Measurements from ENCODE around the gene B4GALT5. TPM values are rescaled to one million over a fixed set of nuclear protein-coding genes. Genes with fewer than 3 reads are reported as not detected.

B4GALT5 gene
- polyA plus RNA-seq, 1 donor (not counting 4 experiments of a cell fraction or from before 2014, with no cell fraction given), result 23.5 TPM

DNA sequence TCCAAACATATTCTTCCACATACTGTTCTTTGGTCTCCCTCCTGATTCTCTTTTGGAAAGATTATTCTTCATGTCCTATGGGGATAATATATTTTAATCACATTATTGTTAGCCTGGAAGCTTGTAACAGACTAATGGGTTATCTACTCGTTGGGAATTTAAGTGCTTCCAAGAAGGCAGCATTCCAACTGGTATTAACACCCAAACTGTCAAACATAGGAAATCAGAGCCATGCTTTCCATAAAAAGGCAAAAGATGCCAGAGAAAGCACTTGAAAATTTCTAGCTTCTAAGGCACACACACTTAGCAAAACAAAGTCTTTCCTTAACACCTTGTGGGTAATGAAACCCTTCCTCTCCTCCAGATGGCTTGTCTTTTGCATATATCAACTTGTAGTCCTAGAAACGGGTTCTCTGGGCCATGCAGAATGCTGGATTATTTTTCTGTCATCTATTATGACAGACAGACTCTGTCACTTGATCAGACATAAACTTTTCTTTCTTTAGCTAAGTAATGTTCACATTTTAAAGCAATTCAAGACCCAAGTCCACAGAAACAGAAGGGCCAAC is 41.5 kb downstream of the B4GALT5 start:
- TF ChIP-seq, protein P1, sequence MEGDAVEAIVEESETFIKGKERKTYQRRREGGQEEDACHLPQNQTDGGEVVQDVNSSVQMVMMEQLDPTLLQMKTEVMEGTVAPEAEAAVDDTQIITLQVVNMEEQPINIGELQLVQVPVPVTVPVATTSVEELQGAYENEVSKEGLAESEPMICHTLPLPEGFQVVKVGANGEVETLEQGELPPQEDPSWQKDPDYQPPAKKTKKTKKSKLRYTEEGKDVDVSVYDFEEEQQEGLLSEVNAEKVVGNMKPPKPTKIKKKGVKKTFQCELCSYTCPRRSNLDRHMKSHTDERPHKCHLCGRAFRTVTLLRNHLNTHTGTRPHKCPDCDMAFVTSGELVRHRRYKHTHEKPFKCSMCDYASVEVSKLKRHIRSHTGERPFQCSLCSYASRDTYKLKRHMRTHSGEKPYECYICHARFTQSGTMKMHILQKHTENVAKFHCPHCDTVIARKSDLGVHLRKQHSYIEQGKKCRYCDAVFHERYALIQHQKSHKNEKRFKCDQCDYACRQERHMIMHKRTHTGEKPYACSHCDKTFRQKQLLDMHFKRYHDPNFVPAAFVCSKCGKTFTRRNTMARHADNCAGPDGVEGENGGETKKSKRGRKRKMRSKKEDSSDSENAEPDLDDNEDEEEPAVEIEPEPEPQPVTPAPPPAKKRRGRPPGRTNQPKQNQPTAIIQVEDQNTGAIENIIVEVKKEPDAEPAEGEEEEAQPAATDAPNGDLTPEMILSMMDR (optimal IDR thresholded peaks at IDR 0.05 in 1 of 3, IDR thresholded peaks at IDR 0.05 in 1 of 3, conservative IDR thresholded peaks at IDR 0.05 in 1 of 3; ENCODE audit: extremely low read depth in 1 of 3, insufficient read depth in 2 of 3, low read length in 3 of 3), result no peak
- no peak for TF ChIP-seq EZH2 (IDR thresholded peaks at IDR 0.05; ENCODE audit: low read length)
- dilution Hi-C loops (cut with MboI; ENCODE audit: extremely low pct_ligation_motif_present, low sequenced_read_pairs), result no loop called here
- H3K9me3 ChIP-seq (ENCODE audit: control insufficient read depth, low read depth, low read length), result no peaks in the 10 kb centered on the region
- H3K4me2 ChIP-seq (ENCODE audit: control insufficient read depth, extremely low read depth, insufficient read depth, low read depth, low read length), result no peak overlapping the region
- no peaks in the 10 kb centered on the region for H3K27me3 ChIP-seq (ENCODE audit: control insufficient read depth, extremely low read depth, insufficient read depth, low read length)
- FAIRE-seq (no peak), DNase-seq (ENCODE audit: low read depth, low spot score) (no peak)
- no peak overlapping the region for H2AFZ ChIP-seq (ENCODE audit: control insufficient read depth, low read length)
- no peak overlapping the region for H3K9ac ChIP-seq (ENCODE audit: control insufficient read depth, extremely low read depth, insufficient read depth, low read length)
- peaks cover 18% of the 10 kb centered on the region for H4K20me1 ChIP-seq (ENCODE audit: control insufficient read depth, extremely low read depth, insufficient read depth, low read length)
- peaks cover 29% of the 10 kb centered on the region for H3K4me1 ChIP-seq (ENCODE audit: control insufficient read depth, extremely low read depth, insufficient read depth, low read length)
- no peaks in the 10 kb centered on the region for H3K36me3 ChIP-seq (ENCODE audit: control insufficient read depth in 2 of 2, extremely low read depth in 1 of 2, insufficient read depth in 2 of 2, low read length in 2 of 2)
- H3K9me1 ChIP-seq (ENCODE audit: control insufficient read depth, extremely low read depth, insufficient read depth, low read length), result peaks cover 6% of the 10 kb centered on the region
- H3K4me3 ChIP-seq (ENCODE audit: control insufficient read depth in 2 of 3, extremely low read depth in 1 of 3, insufficient read depth in 2 of 3, low read depth in 1 of 3, low read length in 3 of 3), result no peak overlapping the region
- peaks cover 69% of the 10 kb centered on the region for H3K79me2 ChIP-seq (ENCODE audit: control insufficient read depth, insufficient read depth, low read length)
- no peak overlapping the region for H3K27ac ChIP-seq (ENCODE audit: control insufficient read depth, insufficient read depth, low read length)

DNA sequence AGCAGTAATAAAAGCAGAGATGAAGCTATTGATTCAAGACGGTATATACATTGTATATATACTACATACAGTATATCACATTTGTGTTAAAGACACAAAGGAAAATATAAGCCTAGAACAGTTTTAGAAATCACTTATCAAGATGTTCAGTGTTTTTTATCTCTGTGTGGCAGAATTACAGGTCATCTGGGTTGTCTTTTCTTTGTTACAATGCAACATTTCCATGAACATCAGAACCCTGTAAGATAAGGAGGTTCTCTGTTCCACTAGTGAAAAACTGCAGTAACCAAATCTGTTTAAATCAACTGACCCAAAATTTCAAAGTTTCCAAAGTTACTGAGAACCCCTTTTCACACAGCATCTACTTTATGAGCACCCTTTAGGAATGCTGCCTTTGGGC is 42.2 kb downstream of the B4GALT5 start:
- H3K36me3 ChIP-seq (ENCODE audit: control insufficient read depth in 2 of 2, extremely low read depth in 1 of 2, insufficient read depth in 2 of 2, low read length in 2 of 2), result no peaks in the 10 kb centered on the region
- peaks cover 12% of the 10 kb centered on the region for H4K20me1 ChIP-seq (ENCODE audit: control insufficient read depth, extremely low read depth, insufficient read depth, low read length)
- DNase-seq (ENCODE audit: low read depth, low spot score) (no peak), FAIRE-seq (no peak)
- TF ChIP-seq EZH2 (IDR thresholded peaks at IDR 0.05; ENCODE audit: low read length), result no peak
- TF ChIP-seq, protein P1 (optimal IDR thresholded peaks at IDR 0.05 in 1 of 3, IDR thresholded peaks at IDR 0.05 in 1 of 3, conservative IDR thresholded peaks at IDR 0.05 in 1 of 3; ENCODE audit: extremely low read depth in 1 of 3, insufficient read depth in 2 of 3, low read length in 3 of 3), result no peak
- no peak overlapping the region for H3K4me3 ChIP-seq (ENCODE audit: control insufficient read depth in 2 of 3, extremely low read depth in 1 of 3, insufficient read depth in 2 of 3, low read depth in 1 of 3, low read length in 3 of 3)
- H3K9me3 ChIP-seq (ENCODE audit: control insufficient read depth, low read depth, low read length), result no peaks in the 10 kb centered on the region
- H3K27me3 ChIP-seq (ENCODE audit: control insufficient read depth, extremely low read depth, insufficient read depth, low read length), result no peaks in the 10 kb centered on the region
- H3K79me2 ChIP-seq (ENCODE audit: control insufficient read depth, insufficient read depth, low read length), result peaks cover 73% of the 10 kb centered on the region
- no peak overlapping the region for H2AFZ ChIP-seq (ENCODE audit: control insufficient read depth, low read length)
- peaks cover 4% of the 10 kb centered on the region for H3K9me1 ChIP-seq (ENCODE audit: control insufficient read depth, extremely low read depth, insufficient read depth, low read length)
- H3K4me2 ChIP-seq (ENCODE audit: control insufficient read depth, extremely low read depth, insufficient read depth, low read depth, low read length), result no peak overlapping the region
- H3K9ac ChIP-seq (ENCODE audit: control insufficient read depth, extremely low read depth, insufficient read depth, low read length), result no peak overlapping the region
- H3K4me1 ChIP-seq (ENCODE audit: control insufficient read depth, extremely low read depth, insufficient read depth, low read length), result peaks cover 22% of the 10 kb centered on the region
- dilution Hi-C loops (cut with MboI; ENCODE audit: extremely low pct_ligation_motif_present, low sequenced_read_pairs), result no loop called here
- H3K27ac ChIP-seq (ENCODE audit: control insufficient read depth, insufficient read depth, low read length), result no peak overlapping the region
